ENCODE results near the gene CCL22. TPM values are rescaled to one million over a fixed set of nuclear protein-coding genes. Genes with fewer than 3 reads are reported as not detected.

CCL22 gene
- total and polyA plus RNA-seq, 2 donors from 2014 or later: 1.3 TPM; not detected in 1

DNA sequence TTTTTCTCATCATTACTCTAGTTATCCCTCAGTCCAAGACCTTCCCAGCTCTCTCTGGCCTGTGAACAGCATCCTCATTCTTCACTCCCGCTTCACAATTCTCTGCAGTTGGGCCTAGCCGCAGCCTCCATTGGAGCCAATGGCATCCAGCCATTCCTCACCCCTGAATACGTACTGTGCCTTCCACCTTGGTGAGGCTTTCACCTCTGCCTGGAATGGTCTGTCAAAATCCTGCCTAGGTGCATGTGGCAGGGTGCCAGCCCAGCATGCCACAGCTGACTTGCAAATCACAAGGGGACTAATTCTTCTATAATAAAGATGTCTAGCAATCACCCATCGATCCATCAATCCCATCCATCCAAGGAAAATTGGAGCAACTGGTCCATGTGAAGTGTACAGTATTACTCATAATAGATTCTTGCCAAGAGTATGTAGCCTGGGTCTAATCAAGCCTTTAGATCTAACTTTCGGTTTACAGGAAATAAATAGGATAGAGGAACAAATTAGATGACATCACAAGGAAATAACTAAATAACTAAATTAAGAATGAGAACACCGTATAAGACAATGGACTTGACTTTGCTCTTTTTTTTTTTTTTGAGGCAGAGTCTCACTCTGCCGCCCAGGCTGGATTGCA lies 8.7 kb downstream of the CCL22 start:
- peak; percentile 50 for FAIRE-seq
- peak in 2 of 5 donors; percentile 10 to 21 for DNase-seq

DNA sequence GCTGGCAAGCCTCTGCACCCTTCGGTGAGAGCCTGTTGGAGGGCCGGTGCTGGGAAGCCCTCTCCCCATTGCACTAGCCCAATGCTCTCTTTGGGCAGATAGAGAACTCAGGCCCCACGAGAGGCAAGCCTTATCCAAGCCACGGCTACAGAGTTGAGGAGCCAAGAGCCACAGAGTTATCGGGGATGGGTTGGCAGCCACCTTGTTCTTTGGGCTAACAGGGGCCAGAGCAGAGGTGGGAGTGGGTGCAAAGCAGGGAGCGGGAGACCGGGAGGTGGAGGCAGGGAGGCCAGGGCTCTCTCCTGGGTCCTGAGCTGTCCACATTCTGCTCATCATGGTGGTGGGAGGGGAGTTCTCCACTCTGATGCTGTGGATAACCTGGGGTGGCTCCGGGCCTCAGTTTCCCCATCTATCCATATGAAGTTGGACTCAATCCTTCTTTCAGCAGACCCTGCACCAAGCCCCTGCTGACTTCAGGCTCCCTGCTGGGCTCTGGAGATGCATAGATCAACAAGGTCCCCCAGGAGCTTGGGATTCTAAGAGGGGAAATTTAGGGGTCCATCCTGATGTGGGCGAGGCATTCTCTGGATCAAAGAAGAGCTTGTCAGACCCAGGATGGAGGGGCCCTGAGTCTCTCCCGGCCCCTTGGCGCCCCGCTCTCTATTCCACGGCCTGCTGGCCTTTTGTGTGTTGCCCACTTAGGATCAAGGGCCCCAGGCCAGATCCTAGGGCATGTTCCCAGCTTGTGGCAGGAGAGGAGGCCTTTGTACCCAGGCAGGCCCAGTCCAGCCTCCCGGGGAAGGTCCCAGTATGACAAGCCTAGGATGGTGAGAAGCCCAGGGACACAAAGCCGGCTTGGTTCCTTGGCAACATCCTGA lies 13.2 kb downstream of the CCL22 start:
- Histone ChIP-seq H3K36me3 (ENCODE audit: control insufficient read depth in 2 of 3, insufficient read depth in 3 of 3, low read length in 3 of 3) (no peaks in the 10 kb centered on the region), H3K9me3 (ENCODE audit: control insufficient read depth in 2 of 3, insufficient read depth in 1 of 3, low read length in 3 of 3) (no peaks in the 10 kb centered on the region), H3K9ac (ENCODE audit: low read length in 3 of 3) (peak overlapping the region in 2 of 3 donors; percentile 49 to 96), H3K27ac (ENCODE audit: low read depth in 2 of 2, low read length in 2 of 2) (peak overlapping the region; percentile 88 to 97), H3K4me3 (ENCODE audit: low read length in 3 of 3) (peak overlapping the region; percentile 17 to 95 (median 75)), H3K4me1 (ENCODE audit: control insufficient read depth in 2 of 3, insufficient read depth in 2 of 3, low read depth in 1 of 3, low read length in 3 of 3) (peaks cover 0 to 30% (median 19%) of the 10 kb centered on the region in 3 donors), H3K27me3 (ENCODE audit: control insufficient read depth, insufficient read depth, low read length) (no peaks in the 10 kb centered on the region)
- DNase-seq (peak in 1 of 5 donors; percentile 41), FAIRE-seq (no peak)
- intact Hi-C loops (cut with DNase I): no loop called here
- TF ChIP-seq, protein P1, sequence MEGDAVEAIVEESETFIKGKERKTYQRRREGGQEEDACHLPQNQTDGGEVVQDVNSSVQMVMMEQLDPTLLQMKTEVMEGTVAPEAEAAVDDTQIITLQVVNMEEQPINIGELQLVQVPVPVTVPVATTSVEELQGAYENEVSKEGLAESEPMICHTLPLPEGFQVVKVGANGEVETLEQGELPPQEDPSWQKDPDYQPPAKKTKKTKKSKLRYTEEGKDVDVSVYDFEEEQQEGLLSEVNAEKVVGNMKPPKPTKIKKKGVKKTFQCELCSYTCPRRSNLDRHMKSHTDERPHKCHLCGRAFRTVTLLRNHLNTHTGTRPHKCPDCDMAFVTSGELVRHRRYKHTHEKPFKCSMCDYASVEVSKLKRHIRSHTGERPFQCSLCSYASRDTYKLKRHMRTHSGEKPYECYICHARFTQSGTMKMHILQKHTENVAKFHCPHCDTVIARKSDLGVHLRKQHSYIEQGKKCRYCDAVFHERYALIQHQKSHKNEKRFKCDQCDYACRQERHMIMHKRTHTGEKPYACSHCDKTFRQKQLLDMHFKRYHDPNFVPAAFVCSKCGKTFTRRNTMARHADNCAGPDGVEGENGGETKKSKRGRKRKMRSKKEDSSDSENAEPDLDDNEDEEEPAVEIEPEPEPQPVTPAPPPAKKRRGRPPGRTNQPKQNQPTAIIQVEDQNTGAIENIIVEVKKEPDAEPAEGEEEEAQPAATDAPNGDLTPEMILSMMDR (IDR thresholded peaks at IDR 0.05; ENCODE audit: borderline replicate concordance, extremely low read depth, insufficient read depth): no peak

More for the DNA sequence above, 8.7 kb downstream of the CCL22 start:
- TF ChIP-seq, protein P1 (IDR thresholded peaks at IDR 0.05; ENCODE audit: borderline replicate concordance, extremely low read depth, insufficient read depth): no peak
- Histone ChIP-seq H3K36me3 (ENCODE audit: control insufficient read depth in 2 of 3, insufficient read depth in 3 of 3, low read length in 3 of 3) (no peaks in the 10 kb centered on the region), H3K27ac (ENCODE audit: low read depth in 2 of 2, low read length in 2 of 2) (peak overlapping the region; percentile 33 to 48), H3K9ac (ENCODE audit: low read length in 3 of 3) (no peak overlapping the region), H3K4me3 (ENCODE audit: low read length in 3 of 3) (no peak overlapping the region), H3K9me3 (ENCODE audit: control insufficient read depth in 2 of 3, insufficient read depth in 1 of 3, low read length in 3 of 3) (no peaks in the 10 kb centered on the region), H3K27me3 (ENCODE audit: control insufficient read depth, insufficient read depth, low read length) (no peaks in the 10 kb centered on the region), H3K4me1 (ENCODE audit: control insufficient read depth in 2 of 3, insufficient read depth in 2 of 3, low read depth in 1 of 3, low read length in 3 of 3) (peaks cover 0 to 16% (median 10%) of the 10 kb centered on the region in 3 donors)
- intact Hi-C loops (cut with DNase I): no loop called here

DNA sequence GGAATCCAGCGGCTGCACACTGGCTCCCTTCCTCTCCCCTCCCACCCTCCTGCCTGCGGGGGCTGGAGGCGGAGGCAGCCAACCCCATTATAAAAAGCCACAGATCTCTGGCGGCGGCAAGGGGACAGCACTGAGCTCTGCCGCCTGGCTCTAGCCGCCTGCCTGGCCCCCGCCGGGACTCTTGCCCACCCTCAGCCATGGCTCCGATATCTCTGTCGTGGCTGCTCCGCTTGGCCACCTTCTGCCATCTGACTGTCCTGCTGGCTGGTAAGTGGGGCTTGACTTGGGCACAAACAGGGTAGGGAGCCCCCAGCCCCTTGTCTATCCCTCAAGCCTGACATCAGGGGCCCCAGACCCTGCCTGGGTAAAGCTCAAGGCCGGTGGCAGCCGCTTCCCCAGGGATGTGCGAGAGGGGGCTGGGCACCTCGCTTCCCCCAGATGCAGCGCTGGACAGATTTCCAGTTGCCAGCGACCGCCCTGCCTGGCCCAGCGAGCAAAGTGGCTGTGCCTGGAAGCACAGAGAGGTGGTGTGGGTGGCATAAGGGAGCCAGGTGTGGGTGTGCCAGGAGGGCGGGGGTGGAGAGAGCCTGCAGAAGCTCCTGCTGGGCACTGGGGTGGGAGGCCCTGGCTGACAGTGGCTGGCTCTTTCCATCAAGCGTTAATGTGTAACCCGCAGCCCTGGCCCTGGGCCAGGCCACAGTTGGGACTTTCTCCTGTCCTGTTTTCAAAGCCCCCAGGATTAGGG lies 14.0 kb downstream of the CCL22 start, which contains the start of gene CX3CL1:
CX3CL1 (plus strand) TSS at position 119 of the 745 bp plus-strand sequence; CDS start at position 198, 79 bp downstream.
- Histone ChIP-seq H3K4me1 (ENCODE audit: control insufficient read depth in 2 of 3, insufficient read depth in 2 of 3, low read depth in 1 of 3, low read length in 3 of 3) (peaks cover 0 to 32% (median 16%) of the 10 kb centered on the region in 3 donors), H3K9ac (ENCODE audit: low read length in 3 of 3) (peak within 1 kb of the TSS; percentile 47 to 96 (median 49)), H3K27ac (ENCODE audit: low read depth in 2 of 2, low read length in 2 of 2) (peak within 1 kb of the TSS; percentile 88 to 97), H3K36me3 (ENCODE audit: control insufficient read depth in 2 of 3, insufficient read depth in 3 of 3, low read length in 3 of 3) (no peaks in the 10 kb centered on the region), H3K27me3 (ENCODE audit: control insufficient read depth, insufficient read depth, low read length) (no peaks in the 10 kb centered on the region), H3K9me3 (ENCODE audit: control insufficient read depth in 2 of 3, insufficient read depth in 1 of 3, low read length in 3 of 3) (no peaks in the 10 kb centered on the region), H3K4me3 (ENCODE audit: low read length in 3 of 3) (peak within 1 kb of the TSS; percentile 66 to 95 (median 75))
- peak; percentile 41 for FAIRE-seq
- peak; percentile 93 to 97 (median 95) for DNase-seq
- TF ChIP-seq, protein P1 (IDR thresholded peaks at IDR 0.05; ENCODE audit: borderline replicate concordance, extremely low read depth, insufficient read depth): peak; percentile 21
- intact Hi-C loops (cut with DNase I): no loop called here
